ENCODE results near the gene KCTD17. TPM values are rescaled to one million over a fixed set of nuclear protein-coding genes. Genes with fewer than 3 reads are reported as not detected.

Gene KCTD17
- total and polyA plus RNA-seq, 2 donors from 2014 or later = 9.6 to 13.9 TPM

DNA sequence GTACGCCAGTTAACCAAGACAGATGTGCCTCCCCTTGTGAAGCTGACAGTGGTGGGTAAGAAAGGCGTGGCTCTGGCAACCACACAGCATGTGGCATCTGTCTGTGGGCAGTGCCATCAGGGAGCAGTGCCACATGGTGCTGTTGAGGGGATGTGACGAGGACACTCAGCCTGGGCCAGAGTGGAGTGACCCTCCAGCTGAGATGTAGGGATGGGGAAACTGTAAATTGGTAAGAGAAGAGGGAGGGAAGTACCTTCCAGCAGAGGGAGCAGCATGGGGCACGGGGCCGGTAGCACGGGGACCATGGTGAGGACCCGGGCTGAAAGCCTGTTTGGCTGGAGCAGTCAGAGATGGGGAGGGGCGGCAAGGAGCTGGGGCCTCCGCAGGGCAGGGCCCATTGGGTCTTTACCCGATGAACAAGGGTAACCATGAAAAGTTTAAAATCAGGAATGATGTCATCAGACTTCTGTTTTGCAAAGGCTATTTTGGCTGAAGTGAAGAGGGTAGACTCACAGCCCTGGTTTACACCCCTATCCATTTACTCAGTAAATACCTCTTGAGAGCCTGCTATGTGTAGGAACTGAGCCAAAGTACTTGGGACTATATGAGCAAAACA lies 47.5 kb downstream of the KCTD17 start:
- intact Hi-C loops (cut with DNase I) = no loop called here
- Histone ChIP-seq H3K9ac (ENCODE audit: low read length in 3 of 3) (no peak overlapping the region), H3K36me3 (ENCODE audit: control insufficient read depth in 2 of 3, insufficient read depth in 3 of 3, low read length in 3 of 3) (no peaks in the 10 kb centered on the region), H3K27ac (ENCODE audit: low read depth in 2 of 2, low read length in 2 of 2) (no peak overlapping the region), H3K4me1 (ENCODE audit: control insufficient read depth in 2 of 3, insufficient read depth in 2 of 3, low read depth in 1 of 3, low read length in 3 of 3) (no peaks in the 10 kb centered on the region), H3K27me3 (ENCODE audit: control insufficient read depth, insufficient read depth, low read length) (no peaks in the 10 kb centered on the region), H3K4me3 (ENCODE audit: low read length in 3 of 3) (no peak overlapping the region), H3K9me3 (ENCODE audit: control insufficient read depth in 2 of 3, insufficient read depth in 1 of 3, low read length in 3 of 3) (no peaks in the 10 kb centered on the region)
- no peak for FAIRE-seq
- TF ChIP-seq, protein P1, sequence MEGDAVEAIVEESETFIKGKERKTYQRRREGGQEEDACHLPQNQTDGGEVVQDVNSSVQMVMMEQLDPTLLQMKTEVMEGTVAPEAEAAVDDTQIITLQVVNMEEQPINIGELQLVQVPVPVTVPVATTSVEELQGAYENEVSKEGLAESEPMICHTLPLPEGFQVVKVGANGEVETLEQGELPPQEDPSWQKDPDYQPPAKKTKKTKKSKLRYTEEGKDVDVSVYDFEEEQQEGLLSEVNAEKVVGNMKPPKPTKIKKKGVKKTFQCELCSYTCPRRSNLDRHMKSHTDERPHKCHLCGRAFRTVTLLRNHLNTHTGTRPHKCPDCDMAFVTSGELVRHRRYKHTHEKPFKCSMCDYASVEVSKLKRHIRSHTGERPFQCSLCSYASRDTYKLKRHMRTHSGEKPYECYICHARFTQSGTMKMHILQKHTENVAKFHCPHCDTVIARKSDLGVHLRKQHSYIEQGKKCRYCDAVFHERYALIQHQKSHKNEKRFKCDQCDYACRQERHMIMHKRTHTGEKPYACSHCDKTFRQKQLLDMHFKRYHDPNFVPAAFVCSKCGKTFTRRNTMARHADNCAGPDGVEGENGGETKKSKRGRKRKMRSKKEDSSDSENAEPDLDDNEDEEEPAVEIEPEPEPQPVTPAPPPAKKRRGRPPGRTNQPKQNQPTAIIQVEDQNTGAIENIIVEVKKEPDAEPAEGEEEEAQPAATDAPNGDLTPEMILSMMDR (IDR thresholded peaks at IDR 0.05; ENCODE audit: borderline replicate concordance, extremely low read depth, insufficient read depth) = no peak
- no peak for DNase-seq

DNA sequence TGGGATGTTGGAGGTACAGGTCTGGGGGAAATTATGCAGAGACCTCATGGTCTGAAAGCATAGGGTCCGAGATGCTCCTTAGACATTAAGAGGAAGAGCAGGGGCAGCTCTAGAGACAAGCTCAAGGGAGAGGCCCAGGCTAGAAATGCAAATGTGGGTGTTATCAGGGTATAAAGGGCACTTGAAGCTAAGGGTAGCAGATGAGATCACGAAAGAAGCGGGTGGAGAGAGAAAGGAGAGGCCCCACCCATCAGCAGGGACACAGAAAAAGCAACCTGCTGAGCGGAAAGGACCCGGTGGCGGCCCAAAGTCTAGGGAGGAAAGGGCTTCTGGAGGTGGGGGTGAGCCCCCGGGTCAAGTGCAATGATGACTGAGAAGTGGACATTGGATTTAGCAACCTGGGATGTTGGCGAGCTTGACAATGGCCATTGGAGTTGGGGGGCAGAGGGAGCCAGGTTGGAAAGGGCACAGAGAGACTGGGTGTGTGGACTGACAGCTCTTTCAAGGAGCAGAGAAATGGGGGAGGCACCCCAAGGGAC lies 49.1 kb downstream of the KCTD17 start:
- Histone ChIP-seq H3K4me1 (ENCODE audit: control insufficient read depth in 2 of 3, insufficient read depth in 2 of 3, low read depth in 1 of 3, low read length in 3 of 3) (no peaks in the 10 kb centered on the region), H3K9ac (ENCODE audit: low read length in 3 of 3) (no peak overlapping the region), H3K27ac (ENCODE audit: low read depth in 2 of 2, low read length in 2 of 2) (no peak overlapping the region), H3K36me3 (ENCODE audit: control insufficient read depth in 2 of 3, insufficient read depth in 3 of 3, low read length in 3 of 3) (no peaks in the 10 kb centered on the region), H3K27me3 (ENCODE audit: control insufficient read depth, insufficient read depth, low read length) (no peaks in the 10 kb centered on the region), H3K9me3 (ENCODE audit: control insufficient read depth in 2 of 3, insufficient read depth in 1 of 3, low read length in 3 of 3) (no peaks in the 10 kb centered on the region), H3K4me3 (ENCODE audit: low read length in 3 of 3) (no peak overlapping the region)
- FAIRE-seq = no peak
- DNase-seq = no peak
- TF ChIP-seq, protein P1 (IDR thresholded peaks at IDR 0.05; ENCODE audit: borderline replicate concordance, extremely low read depth, insufficient read depth) = no peak
- intact Hi-C loops (cut with DNase I) = no loop called here

DNA sequence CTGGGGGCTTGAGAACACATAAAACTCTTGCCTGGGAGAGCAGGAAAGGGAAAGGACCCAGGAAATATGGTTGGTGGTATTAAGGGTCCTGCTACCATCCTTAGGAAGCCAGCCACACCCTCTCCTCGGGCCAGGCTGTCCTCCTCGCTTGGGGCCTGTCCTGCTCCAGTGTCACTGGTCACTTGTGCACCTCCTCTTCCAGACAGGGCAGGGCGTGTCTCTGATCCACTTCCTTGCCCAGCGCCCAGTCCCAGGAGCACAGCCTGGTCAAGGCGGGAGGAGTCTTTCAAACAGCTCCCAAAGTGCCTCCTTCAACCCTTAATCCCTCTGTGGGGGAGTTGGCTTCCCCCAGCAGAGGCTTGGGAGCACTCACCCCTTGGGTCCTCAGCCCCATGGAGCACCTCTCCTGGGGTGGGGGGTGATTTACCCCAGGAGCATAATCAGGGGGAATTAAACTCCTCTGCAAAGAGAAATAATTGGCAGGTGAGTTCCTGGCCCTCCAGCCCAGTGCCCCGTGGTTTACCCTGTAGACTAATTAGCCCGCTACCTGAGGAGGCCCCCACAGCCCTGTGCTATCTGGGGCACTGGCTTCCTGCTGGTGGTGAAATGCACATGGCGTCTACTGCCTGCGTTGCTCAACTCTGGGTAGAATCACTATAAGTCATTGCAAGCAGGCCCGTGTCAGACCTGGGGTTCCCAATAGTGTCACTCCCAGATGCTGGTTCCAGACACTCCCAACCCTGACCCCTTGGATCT lies 49.9 kb downstream of the KCTD17 start:
- DNase-seq (no peak), FAIRE-seq (no peak)
- no peaks in the 10 kb centered on the region for H3K27me3 ChIP-seq (ENCODE audit: control insufficient read depth, insufficient read depth, low read length)
- intact Hi-C loops (cut with DNase I) = no loop called here
- no peaks in the 10 kb centered on the region for H3K36me3 ChIP-seq (ENCODE audit: control insufficient read depth in 2 of 3, insufficient read depth in 3 of 3, low read length in 3 of 3)
- no peak overlapping the region for H3K4me3 ChIP-seq (ENCODE audit: low read length in 3 of 3)
- TF ChIP-seq, protein P1 (IDR thresholded peaks at IDR 0.05; ENCODE audit: borderline replicate concordance, extremely low read depth, insufficient read depth) = no peak
- H3K9me3 ChIP-seq (ENCODE audit: control insufficient read depth in 2 of 3, insufficient read depth in 1 of 3, low read length in 3 of 3) = no peaks in the 10 kb centered on the region
- no peak overlapping the region for H3K27ac ChIP-seq (ENCODE audit: low read depth in 2 of 2, low read length in 2 of 2)
- no peak overlapping the region for H3K9ac ChIP-seq (ENCODE audit: low read length in 3 of 3)
- no peaks in the 10 kb centered on the region for H3K4me1 ChIP-seq (ENCODE audit: control insufficient read depth in 2 of 3, insufficient read depth in 2 of 3, low read depth in 1 of 3, low read length in 3 of 3)

All from kidney (tissue), 14 donors.